ENCODE data around the gene FAM187B.
"Not testable (repeated sequence)": the region's sequence is repeated elsewhere in the genome, so short reads cannot be mapped to it uniquely, and the experiment has no call there.

The FAM187B gene

GRCh38 chr19:35226748-35227147 is 1.8 kb downstream of the FAM187B start:
- H3K4me3 ChIP-seq (ENCODE audit: low read depth, low read length), result no peak overlapping the region
- peaks cover 9% of the 10 kb centered on the region; the same call in 1 of the 2 replicates for H3K4me1 ChIP-seq (ENCODE audit: control insufficient read depth, insufficient read depth, low read length)

DNA sequence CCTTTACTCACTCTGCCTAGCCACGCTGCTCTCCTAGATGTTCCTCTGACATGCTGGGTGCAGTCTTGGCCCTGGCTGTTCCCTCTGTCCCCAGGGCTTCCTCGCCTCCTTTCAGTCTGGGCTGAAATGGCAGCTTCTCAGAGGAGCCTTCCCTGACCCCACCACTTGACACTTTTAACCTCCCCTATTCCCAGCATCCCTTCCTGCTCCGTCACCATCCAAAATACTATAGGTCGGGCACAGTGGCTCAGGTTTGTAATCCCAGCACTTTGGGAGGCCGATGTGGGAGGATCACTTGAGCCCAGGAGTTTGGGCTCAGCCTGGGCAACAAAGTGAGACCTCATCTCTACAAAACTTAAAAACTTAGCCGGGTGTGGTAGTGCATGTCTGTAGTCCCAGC is 2.6 kb downstream of the FAM187B start:
- Histone ChIP-seq H3K27me3 (ENCODE audit: control insufficient read depth, insufficient read depth, low read length) (no peaks in the 10 kb centered on the region), H3K9me3 (ENCODE audit: control insufficient read depth, insufficient read depth, low read length) (no peaks in the 10 kb centered on the region), H3K27ac (ENCODE audit: low read depth, low read length) (no peak overlapping the region), H3K4me3 (ENCODE audit: low read depth, low read length) (no peak overlapping the region), H3K9ac (ENCODE audit: low read depth, low read length) (no peak overlapping the region), H3K36me3 (ENCODE audit: control insufficient read depth, insufficient read depth, low read length) (no peaks in the 10 kb centered on the region), H3K4me1 (ENCODE audit: control insufficient read depth, insufficient read depth, low read length) (peaks cover 9% of the 10 kb centered on the region; the same call in 1 of the 2 replicates)

More at GRCh38 chr19:35226748-35227147, 1.8 kb downstream of the FAM187B start:
- H3K9ac ChIP-seq (ENCODE audit: low read depth, low read length), result no peak overlapping the region
- H3K9me3 ChIP-seq (ENCODE audit: control insufficient read depth, insufficient read depth, low read length), result no peaks in the 10 kb centered on the region
- H3K27me3 ChIP-seq (ENCODE audit: control insufficient read depth, insufficient read depth, low read length), result no peaks in the 10 kb centered on the region
- H3K36me3 ChIP-seq (ENCODE audit: control insufficient read depth, insufficient read depth, low read length), result no peaks in the 10 kb centered on the region
- no peak overlapping the region for H3K27ac ChIP-seq (ENCODE audit: low read depth, low read length)

DNA sequence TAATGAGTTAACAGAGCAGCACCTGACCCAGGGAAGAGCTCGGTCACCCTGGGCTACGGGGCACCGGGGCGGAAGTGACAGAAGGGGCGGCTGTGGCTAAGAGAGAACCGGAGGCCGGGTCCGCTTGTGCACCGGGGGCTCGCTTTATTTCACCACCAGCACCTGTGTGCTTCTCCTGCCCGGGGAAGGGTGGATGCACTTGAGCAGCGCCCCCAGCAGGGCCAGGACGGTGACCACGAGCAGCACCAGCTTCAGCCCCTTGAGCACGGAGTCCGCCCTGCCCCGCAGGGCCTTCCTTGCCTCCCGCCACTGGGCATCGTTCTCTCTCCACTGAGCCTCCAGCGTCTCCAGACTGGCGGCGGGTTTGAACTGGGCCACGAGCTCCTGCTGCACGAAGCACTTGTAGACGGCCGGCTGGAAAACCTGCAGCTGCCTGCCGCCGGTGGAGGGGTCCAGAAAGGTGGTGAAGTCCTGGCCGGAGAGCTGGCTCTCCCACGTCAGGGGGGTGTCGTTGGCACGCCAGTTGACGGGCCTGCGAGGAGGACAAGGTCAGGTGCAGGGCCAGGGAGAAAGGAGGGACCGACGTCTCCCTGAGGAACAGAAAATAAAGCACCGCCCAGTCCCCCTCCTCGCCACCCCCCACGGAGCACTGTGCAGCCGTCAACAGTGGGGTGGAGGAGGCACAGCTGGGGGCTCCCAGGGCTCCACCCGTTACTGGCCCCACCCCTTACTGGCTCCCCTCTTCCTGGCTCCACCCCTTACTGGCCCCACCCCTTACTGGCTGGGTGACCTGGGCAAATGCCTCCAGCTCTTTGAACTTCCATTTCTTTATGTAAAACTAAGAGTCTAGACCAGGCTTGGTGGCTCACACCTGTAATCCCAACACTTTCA is 3.6 kb downstream of the FAM187B start:
- no peak overlapping the region for H3K4me3 ChIP-seq (ENCODE audit: low read depth, low read length)
- H3K36me3 ChIP-seq (ENCODE audit: control insufficient read depth, insufficient read depth, low read length), result no peaks in the 10 kb centered on the region
- H3K27ac ChIP-seq (ENCODE audit: low read depth, low read length), result no peak overlapping the region
- H3K4me1 ChIP-seq (ENCODE audit: control insufficient read depth, insufficient read depth, low read length), result peaks cover 9% of the 10 kb centered on the region; the same call in 1 of the 2 replicates
- H3K9ac ChIP-seq (ENCODE audit: low read depth, low read length), result no peak overlapping the region
- no peaks in the 10 kb centered on the region for H3K27me3 ChIP-seq (ENCODE audit: control insufficient read depth, insufficient read depth, low read length)
- no peaks in the 10 kb centered on the region for H3K9me3 ChIP-seq (ENCODE audit: control insufficient read depth, insufficient read depth, low read length)

GRCh38 chr19:35223862-35224505 is 4.6 kb downstream of the FAM187B start:
- H3K27ac ChIP-seq (ENCODE audit: low read depth, low read length), result no peak overlapping the region
- peaks cover 9% of the 10 kb centered on the region; the same call in 1 of the 2 replicates for H3K4me1 ChIP-seq (ENCODE audit: control insufficient read depth, insufficient read depth, low read length)
- peaks cover 4% of the 10 kb centered on the region; the same call in 1 of the 2 replicates for H3K9me3 ChIP-seq (ENCODE audit: control insufficient read depth, insufficient read depth, low read length)
- H3K27me3 ChIP-seq (ENCODE audit: control insufficient read depth, insufficient read depth, low read length), result no peaks in the 10 kb centered on the region
- H3K4me3 ChIP-seq (ENCODE audit: low read depth, low read length), result no peak overlapping the region
- no peaks in the 10 kb centered on the region for H3K36me3 ChIP-seq (ENCODE audit: control insufficient read depth, insufficient read depth, low read length)
- no peak overlapping the region for H3K9ac ChIP-seq (ENCODE audit: low read depth, low read length)

DNA sequence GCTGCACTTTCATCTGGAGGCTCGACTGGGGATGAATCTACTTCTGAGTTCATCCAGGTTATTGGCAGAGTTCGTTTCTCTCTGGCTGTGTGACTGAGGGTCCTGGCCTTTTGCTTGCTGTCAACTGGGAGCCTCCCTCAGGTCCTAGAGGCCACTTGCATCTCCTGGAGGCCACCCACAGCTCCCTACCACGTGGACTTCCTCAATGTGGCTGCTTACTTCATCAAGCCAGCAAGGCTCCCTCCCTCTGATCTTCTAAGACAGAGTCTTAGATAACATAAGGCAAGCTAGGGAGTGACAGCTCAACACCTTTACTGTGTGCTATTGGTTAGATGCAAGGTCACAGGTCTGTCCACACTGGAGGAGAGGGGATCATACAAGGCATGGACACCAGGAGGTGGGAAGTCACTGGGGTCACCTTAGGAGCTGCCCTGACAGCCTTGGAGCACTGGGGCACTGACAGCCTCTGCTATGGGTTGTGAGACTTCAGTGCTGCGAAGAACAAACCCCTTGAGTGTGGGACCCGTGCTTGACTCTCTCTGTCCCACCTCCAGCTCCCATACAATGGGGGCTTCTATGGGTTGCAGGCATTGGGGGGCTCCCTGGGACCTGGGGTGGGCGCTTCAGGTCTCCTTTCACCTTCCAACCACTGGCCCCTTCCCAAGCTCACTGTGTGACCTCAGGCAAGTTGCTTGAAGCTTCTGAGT is 5.3 kb downstream of the FAM187B start:
- Histone ChIP-seq H3K9ac (ENCODE audit: low read depth, low read length) (no peak overlapping the region), H3K4me1 (ENCODE audit: control insufficient read depth, insufficient read depth, low read length) (peaks cover 9% of the 10 kb centered on the region; the same call in 1 of the 2 replicates), H3K4me3 (ENCODE audit: low read depth, low read length) (no peak overlapping the region), H3K27me3 (ENCODE audit: control insufficient read depth, insufficient read depth, low read length) (no peaks in the 10 kb centered on the region), H3K9me3 (ENCODE audit: control insufficient read depth, insufficient read depth, low read length) (peaks cover 4% of the 10 kb centered on the region; the same call in 1 of the 2 replicates), H3K27ac (ENCODE audit: low read depth, low read length) (no peak overlapping the region), H3K36me3 (ENCODE audit: control insufficient read depth, insufficient read depth, low read length) (no peaks in the 10 kb centered on the region)

GRCh38 chr19:35222373-35223015 is 6.0 kb downstream of the FAM187B start:
- Histone ChIP-seq H3K9ac (ENCODE audit: low read depth, low read length) (no peak overlapping the region), H3K27me3 (ENCODE audit: control insufficient read depth, insufficient read depth, low read length) (no peaks in the 10 kb centered on the region)

GRCh38 chr19:35220973-35221590 is 7.5 kb downstream of the FAM187B start:
- not testable (repeated sequence) for H3K4me1 ChIP-seq (ENCODE audit: control insufficient read depth, insufficient read depth, low read length); H3K27ac ChIP-seq (ENCODE audit: low read depth, low read length); H3K4me3 ChIP-seq (ENCODE audit: low read depth, low read length); H3K36me3 ChIP-seq (ENCODE audit: control insufficient read depth, insufficient read depth, low read length); H3K27me3 ChIP-seq (ENCODE audit: control insufficient read depth, insufficient read depth, low read length); H3K9ac ChIP-seq (ENCODE audit: low read depth, low read length); H3K9me3 ChIP-seq (ENCODE audit: control insufficient read depth, insufficient read depth, low read length)

More at GRCh38 chr19:35222373-35223015, 6.0 kb downstream of the FAM187B start:
- H3K9me3 ChIP-seq (ENCODE audit: control insufficient read depth, insufficient read depth, low read length), result peaks cover 4% of the 10 kb centered on the region; the same call in 1 of the 2 replicates
- no peaks in the 10 kb centered on the region for H3K36me3 ChIP-seq (ENCODE audit: control insufficient read depth, insufficient read depth, low read length)
- H3K4me3 ChIP-seq (ENCODE audit: low read depth, low read length), result no peak overlapping the region
- H3K27ac ChIP-seq (ENCODE audit: low read depth, low read length), result no peak overlapping the region
- H3K4me1 ChIP-seq (ENCODE audit: control insufficient read depth, insufficient read depth, low read length), result peaks cover 9% of the 10 kb centered on the region; the same call in 1 of the 2 replicates

DNA sequence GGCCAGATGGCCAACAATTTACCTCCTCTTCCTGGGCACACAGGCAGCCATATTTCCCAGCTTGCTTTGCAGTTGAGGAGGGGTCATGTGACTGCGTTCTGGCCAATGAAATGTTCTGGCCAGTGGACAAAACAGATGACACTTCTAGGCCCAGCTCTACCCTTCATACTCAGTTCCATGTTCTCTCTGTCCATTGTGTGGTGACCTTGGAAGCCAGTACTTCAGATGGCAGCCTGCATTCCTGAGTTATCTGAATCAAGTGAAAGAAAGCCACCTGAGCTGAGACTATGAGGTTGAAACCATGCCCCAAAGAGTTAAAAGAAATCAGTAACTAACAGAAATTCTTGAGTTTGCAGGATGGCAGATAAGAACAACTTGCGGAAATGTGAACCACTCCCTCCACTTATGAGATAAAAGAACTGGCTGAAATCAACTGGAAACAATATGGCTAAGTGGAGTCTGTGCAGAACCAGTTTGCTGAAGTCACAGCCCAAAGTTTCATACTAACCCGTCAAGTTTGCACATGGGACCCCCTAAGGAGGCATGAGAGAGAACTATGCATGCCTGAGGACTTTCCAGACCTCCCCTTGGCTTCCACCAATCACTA is 8.1 kb downstream of the FAM187B start:
- Histone ChIP-seq H3K27ac (ENCODE audit: low read depth, low read length) (no peak overlapping the region), H3K4me3 (ENCODE audit: low read depth, low read length) (no peak overlapping the region), H3K4me1 (ENCODE audit: control insufficient read depth, insufficient read depth, low read length) (peaks cover 6% of the 10 kb centered on the region; the same call in 1 of the 2 replicates), H3K27me3 (ENCODE audit: control insufficient read depth, insufficient read depth, low read length) (no peaks in the 10 kb centered on the region), H3K9ac (ENCODE audit: low read depth, low read length) (no peak overlapping the region), H3K36me3 (ENCODE audit: control insufficient read depth, insufficient read depth, low read length) (no peaks in the 10 kb centered on the region), H3K9me3 (ENCODE audit: control insufficient read depth, insufficient read depth, low read length) (peaks cover 4% of the 10 kb centered on the region; the same call in 1 of the 2 replicates)

DNA sequence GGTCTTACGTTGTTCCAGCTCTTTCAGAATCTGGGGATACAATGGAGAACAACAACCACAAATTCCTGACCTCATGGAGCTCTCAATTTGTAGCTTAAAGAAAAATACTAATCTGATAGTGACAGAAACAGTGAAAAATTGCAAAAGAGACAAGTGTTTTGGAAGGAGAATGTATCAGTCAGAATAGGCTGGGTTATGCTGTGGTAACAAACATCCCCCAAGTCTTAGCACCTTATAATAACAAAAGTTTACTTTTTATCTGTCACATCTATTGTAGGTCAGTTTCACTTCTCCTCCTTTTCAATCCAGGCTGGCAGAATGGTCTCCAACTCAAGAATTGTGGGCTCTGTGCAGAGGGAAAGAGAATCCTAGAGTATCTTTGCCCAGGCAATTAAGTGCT is 9.5 kb downstream of the FAM187B start:
- Histone ChIP-seq H3K27me3 (ENCODE audit: control insufficient read depth, insufficient read depth, low read length) (no peaks in the 10 kb centered on the region), H3K4me3 (ENCODE audit: low read depth, low read length) (no peak overlapping the region), H3K36me3 (ENCODE audit: control insufficient read depth, insufficient read depth, low read length) (no peaks in the 10 kb centered on the region), H3K9ac (ENCODE audit: low read depth, low read length) (no peak overlapping the region), H3K9me3 (ENCODE audit: control insufficient read depth, insufficient read depth, low read length) (peaks cover 4% of the 10 kb centered on the region; the same call in 1 of the 2 replicates), H3K4me1 (ENCODE audit: control insufficient read depth, insufficient read depth, low read length) (no peaks in the 10 kb centered on the region), H3K27ac (ENCODE audit: low read depth, low read length) (no peak overlapping the region)

DNA sequence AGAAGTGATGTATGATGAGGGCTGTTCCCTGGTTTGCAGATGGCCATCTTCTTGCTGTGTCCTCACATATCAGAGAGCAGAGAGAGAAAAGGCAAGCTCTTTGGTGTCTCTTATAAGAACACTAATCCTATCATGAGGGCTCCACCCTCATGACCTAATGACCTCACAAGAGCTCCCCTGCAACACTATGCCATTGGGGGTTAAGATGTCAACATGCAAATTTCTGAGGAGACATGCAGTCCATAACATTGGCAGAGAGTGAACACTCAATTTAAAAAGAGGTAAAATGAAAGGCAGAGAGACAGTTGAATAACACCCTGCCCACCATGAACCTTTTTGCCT is 10.9 kb downstream of the FAM187B start:
- Histone ChIP-seq H3K4me1 (ENCODE audit: control insufficient read depth, insufficient read depth, low read length) (no peaks in the 10 kb centered on the region), H3K27me3 (ENCODE audit: control insufficient read depth, insufficient read depth, low read length) (no peaks in the 10 kb centered on the region), H3K4me3 (ENCODE audit: low read depth, low read length) (no peak overlapping the region), H3K9ac (ENCODE audit: low read depth, low read length) (no peak overlapping the region), H3K36me3 (ENCODE audit: control insufficient read depth, insufficient read depth, low read length) (no peaks in the 10 kb centered on the region), H3K27ac (ENCODE audit: low read depth, low read length) (no peak overlapping the region), H3K9me3 (ENCODE audit: control insufficient read depth, insufficient read depth, low read length) (peaks cover 4% of the 10 kb centered on the region; the same call in 1 of the 2 replicates)
